Right lobe of liver (tissue), 6 donors: ENCODE results near the gene CPM. TPM values are rescaled to one million over a fixed set of nuclear protein-coding genes. Genes with fewer than 3 reads are reported as not detected.

Experiments
- ATAC-seq, 4 donors: fragments of 200-7000 bp; cut with Tn5 transposase; one replicate each; pipeline ENCODE4 v1.9.1; 2020; ENCODE audit warnings: mild to moderate bottlenecking in 4 of 4, moderate library complexity in 4 of 4
- DNase-seq, 3 donors: peaks; one replicate each; pipeline ENCODE4 v3.0.0-alpha.2; 2020
- H3K27ac ChIP-seq, 3 donors: fragments of 200-600 bp; one replicate each; pipeline ENCODE4 v1.8.0; 2022
- H3K27me3 ChIP-seq, 2 donors: fragments of 200-600 bp; one replicate each; pipeline ENCODE4 v1.8.0; 2022
- H3K36me3 ChIP-seq, 4 donors: fragments of 200-600 bp; sonication (generic) in 1 of 4; one replicate each; pipeline versions ENCODE4 v1.5.1 to v1.8.0; 2017 to 2022; ENCODE audit warnings: control low read depth in 1 of 4
- H3K4me1 ChIP-seq, 4 donors: fragments of 200-600 bp; sonication (generic) in 1 of 4; one replicate each; pipeline versions ENCODE4 v1.5.1 to v1.8.0; 2017 to 2022; ENCODE audit warnings: control low read depth in 1 of 4
- H3K4me3 ChIP-seq, 3 donors: fragments of 200-600 bp; one replicate each; pipeline ENCODE4 v1.8.0; 2022
- H3K9me3 ChIP-seq, 4 donors: fragments of 200-600 bp; sonication (generic) in 1 of 4; one replicate each; pipeline versions ENCODE4 v1.5.1 to v1.8.0; 2017 to 2022; ENCODE audit warnings: control low read depth in 1 of 4
- CTCF ChIP-seq, 4 donors: fragments of 200-600 bp in 3 of 4; fragments of 450-650 bp in 1 of 4; IDR thresholded peaks; one replicate each; pipeline versions ENCODE4 v1.5.1 to v1.8.0; 2016 to 2022; ENCODE audit warnings: antibody characterized with exemption in 4 of 4, mild to moderate bottlenecking in 2 of 4
- POLR2A ChIP-seq: fragments of 450-650 bp; IDR thresholded peaks from one replicate; pipeline ENCODE4 v1.6.1; 2017; ENCODE audit warnings: antibody characterized with exemption, mild to moderate bottlenecking
- WGBS: methylation state at CpG from one replicate; pipeline ENCODE4 v1.1.6; 2018; ENCODE audit warnings: low coverage, low lambda C conversion rate; ENCODE audit not compliant: insufficient coverage; ENCODE audit errors: missing lambda C conversion rate; 5-methylcytosine and 5-hydroxymethylcytosine counted together
- intact Hi-C, 2 donors: fragments of 100-400 bp; cut with DNase I; formaldehyde crosslinking; loops; one replicate each; pipeline versions ENCODE4 v1.11.2 to v1.14.1; 2022
- total RNA-seq, 6 experiments: library from RNA; depleted of rRNA in 2 of 6; stranded (reverse); fragments of >200 nt in 2 of 6; fragmentation: NEBNext Ultra II Directional in 3 of 6; extraction: Animal tissue kit (Norgen Biotek cat#: 25700) in 3 of 6; gene quantifications; one replicate each; pipeline versions ENCODE4 v1.1.0 to v1.2.4, GENCODE V29; 2016 to 2023
- donor health status: DM: no; HTN: yes; CAD: no.
- donor health status: DM: no; HTN: no; CAD: no.
- donor health status: DM: no; HTN: no; CAD: no.
- donor health status: DM: no; HTN: yes; CAD: no.
- donor health status: DM: no; HTN: yes; CAD: no.

Gene CPM
- total RNA-seq, 6 experiments from 2014 or later, result 34.6 to 91.6 (median 50.0) TPM

DNA sequence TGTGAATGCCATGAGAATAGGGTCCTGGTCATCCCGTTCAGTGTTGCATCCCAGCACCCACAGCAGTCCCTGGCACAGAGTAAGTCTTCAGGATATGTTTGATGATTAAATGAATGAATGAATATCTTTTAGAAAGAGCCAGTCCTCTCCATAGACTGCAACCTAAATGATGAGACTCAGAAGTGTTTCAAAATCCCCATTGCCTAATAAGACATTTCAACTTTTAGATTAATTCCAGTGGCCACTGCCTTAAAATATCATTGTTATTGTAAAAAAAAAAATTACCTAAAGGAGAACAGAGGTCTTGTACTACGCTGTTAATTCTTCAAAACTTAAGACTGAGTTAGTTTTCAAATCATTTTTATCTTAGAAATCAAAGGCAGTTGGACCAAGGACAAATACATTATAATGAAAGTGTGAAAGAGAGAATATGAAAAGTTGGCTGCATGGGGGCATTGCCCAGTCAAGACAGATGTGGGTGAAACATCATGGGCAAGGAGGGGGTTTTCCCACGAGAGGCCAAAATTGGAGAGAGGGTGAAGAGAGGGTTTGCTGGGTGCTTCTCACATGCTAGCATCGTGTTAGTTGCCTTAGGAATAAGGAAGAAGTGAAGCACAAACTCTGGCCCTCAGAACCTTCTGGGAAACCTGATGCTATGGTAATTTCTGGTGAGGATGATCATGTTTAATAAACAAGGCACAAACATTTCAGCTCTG is 26.3 kb upstream of the CPM start:
- Histone ChIP-seq H3K27me3 (no peaks in the 10 kb centered on the region), H3K4me3 (no peak overlapping the region), H3K36me3 (no peaks in the 10 kb centered on the region), H3K9me3 (no peaks in the 10 kb centered on the region), H3K27ac (no peak overlapping the region), H3K4me1 (no peaks in the 10 kb centered on the region)
- no peak for ATAC-seq
- DNase-seq, result no peak
- TF ChIP-seq POLR2A, result no peak
- TF ChIP-seq CTCF (IDR thresholded peaks at IDR 0.05), result no peak
- WGBS, result 71% methylated on average over 4 of the region's 4 CpGs
- intact Hi-C loops, result no loop called here

GRCh38 chr12:68958322-68958721 is 25.4 kb upstream of the CPM start:
- intact Hi-C loops, result no loop called here
- H3K4me1 ChIP-seq, result no peaks in the 10 kb centered on the region
- H3K4me3 ChIP-seq, result no peak overlapping the region
- DNase-seq (no peak), ATAC-seq (no peak)
- H3K27ac ChIP-seq, result no peak overlapping the region
- no peaks in the 10 kb centered on the region for H3K9me3 ChIP-seq
- 78% methylated on average over 3 of the region's 3 CpGs for WGBS
- no peaks in the 10 kb centered on the region for H3K36me3 ChIP-seq
- no peak for TF ChIP-seq CTCF (IDR thresholded peaks at IDR 0.05)
- no peak for TF ChIP-seq POLR2A
- H3K27me3 ChIP-seq, result no peaks in the 10 kb centered on the region

GRCh38 chr12:68957273-68957672 is 24.3 kb upstream of the CPM start:
- intact Hi-C loops, result no loop called here
- no peak overlapping the region for H3K4me3 ChIP-seq
- no peaks in the 10 kb centered on the region for H3K27me3 ChIP-seq
- TF ChIP-seq CTCF (IDR thresholded peaks at IDR 0.05), result no peak
- no peak for TF ChIP-seq POLR2A
- no peaks in the 10 kb centered on the region for H3K9me3 ChIP-seq
- no peaks in the 10 kb centered on the region for H3K4me1 ChIP-seq
- DNase-seq (no peak), ATAC-seq (no peak)
- no peak overlapping the region for H3K27ac ChIP-seq
- no peaks in the 10 kb centered on the region for H3K36me3 ChIP-seq

DNA sequence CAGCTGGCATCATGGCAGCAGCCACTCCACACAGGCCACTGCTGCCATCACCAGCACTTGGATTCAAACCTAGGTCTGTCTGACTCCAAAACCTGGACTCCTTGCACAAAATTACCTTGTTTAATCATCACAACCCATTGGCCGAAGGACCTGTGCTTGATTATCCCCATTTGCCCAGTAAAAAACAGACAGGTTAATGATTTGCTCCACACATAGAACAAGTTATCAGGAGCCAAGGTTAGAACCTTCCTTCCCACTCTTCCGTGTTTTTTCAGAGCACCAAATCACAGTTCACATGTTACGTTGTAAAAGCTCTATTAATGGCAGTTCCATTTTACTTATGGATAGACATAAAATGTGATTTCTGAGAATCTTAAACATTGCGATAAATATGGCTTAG is 23.5 kb upstream of the CPM start:
- Histone ChIP-seq H3K4me3 (no peak overlapping the region), H3K27ac (no peak overlapping the region), H3K36me3 (no peaks in the 10 kb centered on the region), H3K4me1 (peaks cover 0 to 7% (median 2%) of the 10 kb centered on the region in 4 donors), H3K27me3 (no peaks in the 10 kb centered on the region), H3K9me3 (no peaks in the 10 kb centered on the region)
- DNase-seq, result no peak
- no peak for TF ChIP-seq CTCF (IDR thresholded peaks at IDR 0.05)
- no peak for TF ChIP-seq POLR2A
- no peak for ATAC-seq
- intact Hi-C loops, result no loop called here
- 72% methylated on average over 3 of the region's 4 CpGs for WGBS

GRCh38 chr12:68954811-68955210 is 21.8 kb upstream of the CPM start:
- ATAC-seq, result no peak
- Histone ChIP-seq H3K4me3 (no peak overlapping the region), H3K4me1 (peaks cover 0 to 9% (median 4%) of the 10 kb centered on the region in 4 donors), H3K36me3 (no peaks in the 10 kb centered on the region), H3K27me3 (no peaks in the 10 kb centered on the region), H3K9me3 (no peaks in the 10 kb centered on the region), H3K27ac (no peak overlapping the region)
- no peak for TF ChIP-seq CTCF (IDR thresholded peaks at IDR 0.05)
- no peak for TF ChIP-seq POLR2A
- DNase-seq, result no peak
- WGBS, result 84% methylated on average over 2 of the region's 7 CpGs
- intact Hi-C loops, result no loop called here
